NCI-H524 treated with DMSO at 0.1 percent for 48 hours (cell line): ENCODE data around the gene MALL.
"Not testable (repeated sequence)": the region's sequence is repeated elsewhere in the genome, so short reads cannot be mapped to it uniquely, and the experiment has no call there.

ENCODE experiments used
- DNase-seq: peaks from one replicate; lab custom pipeline; 2025; lab: John Stamatoyannopoulos, UW

Gene MALL

GRCh38 chr2:110050222-110050621, 65.4 kb downstream of the MALL start:
- DNase-seq: not testable (repeated sequence)

GRCh38 chr2:110049769-110050168, 65.9 kb downstream of the MALL start:
- DNase-seq: not testable (repeated sequence)

GRCh38 chr2:110048255-110049197, 67.1 kb downstream of the MALL start:
- DNase-seq: not testable (repeated sequence)

- not testable (repeated sequence) for DNase-seq
Observed at GRCh38 chr2:110047225-110047624, 68.4 kb downstream of the MALL start.

GRCh38 chr2:110041941-110042660, 73.5 kb downstream of the MALL start:
- not testable (repeated sequence) for DNase-seq

- not testable (repeated sequence) for DNase-seq
Observed at GRCh38 chr2:110037336-110037735, 78.3 kb downstream of the MALL start.

GRCh38 chr2:110035384-110035783, 80.2 kb downstream of the MALL start:
- not testable (repeated sequence) for DNase-seq

GRCh38 chr2:110034935-110035334, 80.7 kb downstream of the MALL start:
- DNase-seq: not testable (repeated sequence)
